WI38 (cell line): ENCODE measurements around the gene FAM78A.

Experiments
- H3K4me3 ChIP-seq: 2 replicates; pipeline ENCODE4 v1.5.1; 2011; ENCODE audit warnings: low read depth, mild to moderate bottlenecking, control low read depth, low read length
- CTCF ChIP-seq: IDR thresholded peaks from 2 replicates; pipeline ENCODE4 v1.5.1; 2012; ENCODE audit warnings: low read depth, mild to moderate bottlenecking, control low read depth, low read length

FAM78A gene

GRCh38 chr9:131233995-131234394 lies 42.3 kb downstream of the FAM78A start:
- H3K4me3 ChIP-seq, result no peak overlapping the region
- TF ChIP-seq CTCF, result no peak

- TF ChIP-seq CTCF, result no peak
- no peak overlapping the region for H3K4me3 ChIP-seq
These were observed 42.8 kb downstream of the FAM78A start for GRCh38 chr9:131233556-131233955.

- TF ChIP-seq CTCF, result no peak
- H3K4me3 ChIP-seq, result no peak overlapping the region
These were observed 47.3 kb downstream of the FAM78A start for GRCh38 chr9:131228988-131229387.

GRCh38 chr9:131227959-131228460 lies 48.3 kb downstream of the FAM78A start:
- no peak overlapping the region for H3K4me3 ChIP-seq

GRCh38 chr9:131227112-131227958 lies 49.0 kb downstream of the FAM78A start:
- TF ChIP-seq CTCF, result no peak
- no peak overlapping the region for H3K4me3 ChIP-seq

More at GRCh38 chr9:131227959-131228460, 48.3 kb downstream of the FAM78A start:
- no peak for TF ChIP-seq CTCF

GRCh38 chr9:131226226-131226625 lies 50.1 kb downstream of the FAM78A start:
- TF ChIP-seq CTCF, result no peak
- H3K4me3 ChIP-seq, result no peak overlapping the region

GRCh38 chr9:131222460-131222859 lies 53.9 kb downstream of the FAM78A start:
- no peak overlapping the region for H3K4me3 ChIP-seq
- TF ChIP-seq CTCF, result no peak
